ENCODE measurements around the gene NDFIP2. TPM values are rescaled to one million over a fixed set of nuclear protein-coding genes. Genes with fewer than 3 reads are reported as not detected.

The NDFIP2 gene
- total and polyA plus RNA-seq, 2 donors from 2014 or later: 28.7 to 52.2 TPM

- Histone ChIP-seq H3K9me3 (ENCODE audit: control insufficient read depth in 2 of 3, insufficient read depth in 1 of 3, low read length in 3 of 3) (no peaks in the 10 kb centered on the region), H3K27me3 (ENCODE audit: control insufficient read depth, insufficient read depth, low read length) (no peaks in the 10 kb centered on the region), H3K36me3 (ENCODE audit: control insufficient read depth in 2 of 3, insufficient read depth in 3 of 3, low read length in 3 of 3) (no peaks in the 10 kb centered on the region), H3K4me3 (ENCODE audit: low read length in 3 of 3) (no peak overlapping the region), H3K27ac (ENCODE audit: low read depth in 2 of 2, low read length in 2 of 2) (no peak overlapping the region), H3K4me1 (ENCODE audit: control insufficient read depth in 2 of 3, insufficient read depth in 2 of 3, low read depth in 1 of 3, low read length in 3 of 3) (no peaks in the 10 kb centered on the region), H3K9ac (ENCODE audit: low read length in 3 of 3) (no peak overlapping the region)
- intact Hi-C loops (cut with DNase I): no loop called here
- TF ChIP-seq CTCF (IDR thresholded peaks at IDR 0.05; ENCODE audit: borderline replicate concordance, extremely low read depth, insufficient read depth): no peak
- no peak for FAIRE-seq
- no peak for DNase-seq
Observed at GRCh38 chr13:79466872-79467271, 14.1 kb upstream of the NDFIP2 start.

- no peaks in the 10 kb centered on the region for H3K9me3 ChIP-seq (ENCODE audit: control insufficient read depth in 2 of 3, insufficient read depth in 1 of 3, low read length in 3 of 3)
- H3K36me3 ChIP-seq (ENCODE audit: control insufficient read depth in 2 of 3, insufficient read depth in 3 of 3, low read length in 3 of 3): no peaks in the 10 kb centered on the region
- TF ChIP-seq CTCF (IDR thresholded peaks at IDR 0.05; ENCODE audit: borderline replicate concordance, extremely low read depth, insufficient read depth): no peak
- H3K9ac ChIP-seq (ENCODE audit: low read length in 3 of 3): no peak overlapping the region
- intact Hi-C loops (cut with DNase I): no loop called here
- no peaks in the 10 kb centered on the region for H3K27me3 ChIP-seq (ENCODE audit: control insufficient read depth, insufficient read depth, low read length)
- H3K4me1 ChIP-seq (ENCODE audit: control insufficient read depth in 2 of 3, insufficient read depth in 2 of 3, low read depth in 1 of 3, low read length in 3 of 3): no peaks in the 10 kb centered on the region
- DNase-seq (no peak), FAIRE-seq (no peak)
- no peak overlapping the region for H3K4me3 ChIP-seq (ENCODE audit: low read length in 3 of 3)
- H3K27ac ChIP-seq (ENCODE audit: low read depth in 2 of 2, low read length in 2 of 2): no peak overlapping the region
Observed at GRCh38 chr13:79468402-79468801, 12.6 kb upstream of the NDFIP2 start.

GRCh38 chr13:79468819-79469218 lies 12.1 kb upstream of the NDFIP2 start:
- Histone ChIP-seq H3K4me1 (ENCODE audit: control insufficient read depth in 2 of 3, insufficient read depth in 2 of 3, low read depth in 1 of 3, low read length in 3 of 3) (no peaks in the 10 kb centered on the region), H3K27me3 (ENCODE audit: control insufficient read depth, insufficient read depth, low read length) (no peaks in the 10 kb centered on the region), H3K9me3 (ENCODE audit: control insufficient read depth in 2 of 3, insufficient read depth in 1 of 3, low read length in 3 of 3) (no peaks in the 10 kb centered on the region), H3K27ac (ENCODE audit: low read depth in 2 of 2, low read length in 2 of 2) (no peak overlapping the region), H3K36me3 (ENCODE audit: control insufficient read depth in 2 of 3, insufficient read depth in 3 of 3, low read length in 3 of 3) (no peaks in the 10 kb centered on the region), H3K9ac (ENCODE audit: low read length in 3 of 3) (no peak overlapping the region), H3K4me3 (ENCODE audit: low read length in 3 of 3) (no peak overlapping the region)
- intact Hi-C loops (cut with DNase I): no loop called here
- DNase-seq (no peak), FAIRE-seq (no peak)
- no peak for TF ChIP-seq CTCF (IDR thresholded peaks at IDR 0.05; ENCODE audit: borderline replicate concordance, extremely low read depth, insufficient read depth)

GRCh38 chr13:79469608-79470007 lies 11.3 kb upstream of the NDFIP2 start:
- FAIRE-seq (no peak), DNase-seq (no peak)
- TF ChIP-seq CTCF (IDR thresholded peaks at IDR 0.05; ENCODE audit: borderline replicate concordance, extremely low read depth, insufficient read depth): no peak
- Histone ChIP-seq H3K4me1 (ENCODE audit: control insufficient read depth in 2 of 3, insufficient read depth in 2 of 3, low read depth in 1 of 3, low read length in 3 of 3) (no peaks in the 10 kb centered on the region), H3K9me3 (ENCODE audit: control insufficient read depth in 2 of 3, insufficient read depth in 1 of 3, low read length in 3 of 3) (no peaks in the 10 kb centered on the region), H3K9ac (ENCODE audit: low read length in 3 of 3) (no peak overlapping the region), H3K4me3 (ENCODE audit: low read length in 3 of 3) (no peak overlapping the region), H3K36me3 (ENCODE audit: control insufficient read depth in 2 of 3, insufficient read depth in 3 of 3, low read length in 3 of 3) (no peaks in the 10 kb centered on the region), H3K27me3 (ENCODE audit: control insufficient read depth, insufficient read depth, low read length) (no peaks in the 10 kb centered on the region), H3K27ac (ENCODE audit: low read depth in 2 of 2, low read length in 2 of 2) (no peak overlapping the region)
- intact Hi-C loops (cut with DNase I): no loop called here
